OCI-LY1 (cell line): Measurements from ENCODE around the gene PYCR2.

Experiments
- CTCF ChIP-seq: fragments of 200-600 bp; sonication (generic), shearing (Covaris generic); IDR thresholded peaks from 2 replicates; pipeline ENCODE4 v1.5.1; 2017; ENCODE audit warnings: mild to moderate bottlenecking, antibody characterized with exemption, low read length, moderate library complexity, mixed read lengths
- EZH2 ChIP-seq: fragments of 200-600 bp; sonication (generic), shearing (Covaris generic); IDR thresholded peaks from 2 replicates; pipeline ENCODE4 v1.8.0; 2017; ENCODE audit warnings: borderline replicate concordance, mixed run types, mild to moderate bottlenecking, antibody characterized with exemption, low read length, moderate library complexity, mixed read lengths

- TF ChIP-seq CTCF (no peak), EZH2 (no peak)
Measured at GRCh38 chr1:225942574-225942973, 18.5 kb upstream of the PYCR2 start.
